Stomach smooth muscle (tissue), 2 donors: Measurements from ENCODE around the gene ATOX1.

ENCODE experiments used
- H3K27ac ChIP-seq: one replicate; pipeline ENCODE4 v1.7.0; 2013; ENCODE audit warnings: mild to moderate bottlenecking, low read length, inconsistent platforms
- H3K27me3 ChIP-seq, 2 donors: one replicate each; pipeline ENCODE4 v1.7.0; 2013; ENCODE audit warnings: low read length in 2 of 2; ENCODE audit not compliant: insufficient read depth in 2 of 2, control insufficient read depth in 1 of 2
- H3K36me3 ChIP-seq, 2 donors: one replicate each; pipeline ENCODE4 v1.7.0; 2013; ENCODE audit warnings: low read length in 2 of 2; ENCODE audit not compliant: control insufficient read depth in 2 of 2, insufficient read depth in 2 of 2
- H3K4me1 ChIP-seq: one replicate; pipeline ENCODE4 v1.7.0; 2013; ENCODE audit warnings: low read length; ENCODE audit not compliant: control insufficient read depth, insufficient read depth
- H3K4me3 ChIP-seq, 2 donors: one replicate each; pipeline ENCODE4 v1.7.0; 2013; ENCODE audit warnings: low read length in 2 of 2
- H3K9ac ChIP-seq, 2 donors: one replicate each; pipeline ENCODE4 v1.7.0; 2013; ENCODE audit warnings: low read length in 2 of 2, mild to moderate bottlenecking in 1 of 2
- H3K9me3 ChIP-seq, 2 donors: one replicate each; pipeline ENCODE4 v1.7.0; 2013; ENCODE audit warnings: low read length in 2 of 2; ENCODE audit not compliant: control insufficient read depth in 2 of 2
- donor health status: healthy.
- donor health status: Pancreatic carcinoma.

The ATOX1 gene

GRCh38 chr5:151770383-151771258 lies 12.2 kb upstream of the ATOX1 start:
- Histone ChIP-seq H3K36me3 (no peaks in the 10 kb centered on the region), H3K27me3 (no peaks in the 10 kb centered on the region), H3K4me1 (peaks cover 18% of the 10 kb centered on the region), H3K9ac (peak overlapping the region; percentile 91 to 92), H3K9me3 (peaks cover 0 to 3% of the 10 kb centered on the region in 2 donors), H3K4me3 (peak overlapping the region; percentile 50 to 82), H3K27ac (peak overlapping the region; percentile 97)

GRCh38 chr5:151766975-151767374 lies 8.5 kb upstream of the ATOX1 start:
- Histone ChIP-seq H3K27me3 (no peaks in the 10 kb centered on the region), H3K9me3 (peaks cover 0 to 3% of the 10 kb centered on the region in 2 donors), H3K27ac (no peak overlapping the region), H3K36me3 (no peaks in the 10 kb centered on the region), H3K4me3 (no peak overlapping the region), H3K4me1 (peaks cover 11% of the 10 kb centered on the region), H3K9ac (no peak overlapping the region)

GRCh38 chr5:151764801-151765200 lies 6.4 kb upstream of the ATOX1 start:
- H3K36me3 ChIP-seq, result no peaks in the 10 kb centered on the region
- H3K4me1 ChIP-seq, result peaks cover under 1% of the 10 kb centered on the region
- no peak overlapping the region for H3K9ac ChIP-seq
- no peak overlapping the region for H3K4me3 ChIP-seq
- H3K27me3 ChIP-seq, result no peaks in the 10 kb centered on the region
- H3K9me3 ChIP-seq, result peaks cover 0 to 3% of the 10 kb centered on the region in 2 donors
- H3K27ac ChIP-seq, result no peak overlapping the region

GRCh38 chr5:151758141-151758429 lies 346 bp downstream of the ATOX1 start:
- H3K9me3 ChIP-seq, result no peaks in the 10 kb centered on the region
- no peaks in the 10 kb centered on the region for H3K27me3 ChIP-seq
- peak overlapping the region; percentile 90 to 93 for H3K4me3 ChIP-seq
- H3K27ac ChIP-seq, result peak overlapping the region; percentile 92
- peak overlapping the region; percentile 81 to 89 for H3K9ac ChIP-seq
- no peaks in the 10 kb centered on the region for H3K36me3 ChIP-seq
- H3K4me1 ChIP-seq, result peaks cover 28% of the 10 kb centered on the region

- peaks cover 0 to 4% of the 10 kb centered on the region in 2 donors for H3K36me3 ChIP-seq
- H3K9me3 ChIP-seq, result no peaks in the 10 kb centered on the region
- H3K4me3 ChIP-seq, result peak overlapping the region; percentile 90 to 93
- peak overlapping the region; percentile 81 to 89 for H3K9ac ChIP-seq
- H3K4me1 ChIP-seq, result peaks cover 28% of the 10 kb centered on the region
- H3K27me3 ChIP-seq, result no peaks in the 10 kb centered on the region
- no peak overlapping the region for H3K27ac ChIP-seq
Measured at GRCh38 chr5:151757233-151758140, 944 bp downstream of the ATOX1 start.

- Histone ChIP-seq H3K9ac (no peak overlapping the region), H3K4me1 (peaks cover 28% of the 10 kb centered on the region), H3K36me3 (peaks cover 0 to 4% of the 10 kb centered on the region in 2 donors), H3K27ac (no peak overlapping the region), H3K4me3 (no peak overlapping the region), H3K9me3 (no peaks in the 10 kb centered on the region), H3K27me3 (no peaks in the 10 kb centered on the region)
Measured at GRCh38 chr5:151755383-151755782, 3.0 kb downstream of the ATOX1 start.

GRCh38 chr5:151751593-151751992 lies 6.8 kb downstream of the ATOX1 start:
- Histone ChIP-seq H3K9ac (no peak overlapping the region), H3K4me3 (no peak overlapping the region), H3K27ac (no peak overlapping the region), H3K36me3 (peaks cover 2 to 4% of the 10 kb centered on the region in 2 donors), H3K9me3 (no peaks in the 10 kb centered on the region), H3K4me1 (peaks cover 3% of the 10 kb centered on the region), H3K27me3 (no peaks in the 10 kb centered on the region)

- peaks cover 2% of the 10 kb centered on the region for H3K4me1 ChIP-seq
- H3K36me3 ChIP-seq, result peaks cover 2 to 4% of the 10 kb centered on the region in 2 donors
- H3K9ac ChIP-seq, result no peak overlapping the region
- no peak overlapping the region for H3K27ac ChIP-seq
- no peak overlapping the region for H3K4me3 ChIP-seq
- H3K9me3 ChIP-seq, result no peaks in the 10 kb centered on the region
- H3K27me3 ChIP-seq, result no peaks in the 10 kb centered on the region
Measured at GRCh38 chr5:151751091-151751490, 7.3 kb downstream of the ATOX1 start.

- H3K36me3 ChIP-seq, result peaks cover 4% of the 10 kb centered on the region in 2 donors
- H3K4me1 ChIP-seq, result peaks cover 11% of the 10 kb centered on the region
- no peaks in the 10 kb centered on the region for H3K9me3 ChIP-seq
- H3K4me3 ChIP-seq, result no peak overlapping the region
- H3K27me3 ChIP-seq, result no peaks in the 10 kb centered on the region
- no peak overlapping the region for H3K27ac ChIP-seq
- H3K9ac ChIP-seq, result no peak overlapping the region
Measured at GRCh38 chr5:151750121-151750520, 8.3 kb downstream of the ATOX1 start.

GRCh38 chr5:151745071-151745705 lies 13.2 kb downstream of the ATOX1 start:
- Histone ChIP-seq H3K9ac (peak overlapping the region in 1 of 2 donors; percentile 51), H3K9me3 (no peaks in the 10 kb centered on the region), H3K27me3 (no peaks in the 10 kb centered on the region), H3K36me3 (peaks cover 0 to 12% of the 10 kb centered on the region in 2 donors), H3K4me3 (no peak overlapping the region), H3K27ac (peak overlapping the region; percentile 68), H3K4me1 (peaks cover 26% of the 10 kb centered on the region)
